Vagina (tissue), 2 donors: Measurements from ENCODE around the gene CD70. TPM values are rescaled to one million over a fixed set of nuclear protein-coding genes. Genes with fewer than 3 reads are reported as not detected.
"Not testable (repeated sequence)": the region's sequence is repeated elsewhere in the genome, so short reads cannot be mapped to it uniquely, and the experiment has no call there.

Source experiments
- DNase-seq, 2 donors: peaks; one replicate each; pipeline ENCODE4 v3.0.0-alpha.2; 2017; ENCODE audit errors: extremely low spot score in 2 of 2
- H3K27ac ChIP-seq: fragments of 200-600 bp; sonication (generic); one replicate; pipeline ENCODE4 v1.5.1; 2019
- H3K27me3 ChIP-seq: fragments of 200-600 bp; sonication (generic); one replicate; pipeline ENCODE4 v1.5.1; 2019
- H3K36me3 ChIP-seq, 2 donors: fragments of 200-600 bp; sonication (generic); one replicate each; pipeline ENCODE4 v1.5.1; 2017 to 2019
- H3K4me1 ChIP-seq: fragments of 200-600 bp; sonication (generic); one replicate; pipeline ENCODE4 v1.5.1; 2019
- H3K4me3 ChIP-seq, 2 donors: fragments of 200-600 bp; sonication (generic); 1 replicate in 1 of 2; 2 replicates in 1 of 2; pipeline ENCODE4 v1.5.1; 2016 to 2019
- H3K9me3 ChIP-seq: fragments of 200-600 bp; sonication (generic); one replicate; pipeline ENCODE4 v1.5.1; 2019
- CTCF ChIP-seq, 3 experiments: fragments of 450-650 bp in 2 of 3; fragments of 200-600 bp in 1 of 3; sonication (generic) in 1 of 3; IDR thresholded peaks; one replicate each; pipeline ENCODE4 v1.5.1; 2017 to 2019; ENCODE audit warnings: antibody characterized with exemption in 3 of 3, mild to moderate bottlenecking in 2 of 3, moderate library complexity in 2 of 3
- POLR2A ChIP-seq, 2 donors: fragments of 450-650 bp; IDR thresholded peaks; one replicate each; pipeline ENCODE4 v1.6.1; 2017; ENCODE audit warnings: antibody characterized with exemption in 2 of 2, mild to moderate bottlenecking in 2 of 2, moderate library complexity in 2 of 2
- POLR2AphosphoS5 ChIP-seq, 2 donors: sonication (generic); formaldehyde crosslinking; IDR thresholded peaks; one replicate each; pipeline ENCODE4 v1.9.0; 2017; ENCODE audit warnings: antibody characterized with exemption in 2 of 2, mild to moderate bottlenecking in 2 of 2, low read depth in 1 of 2; ENCODE audit not compliant: insufficient read depth in 1 of 2
- intact Hi-C: fragments of 100-400 bp; cut with DNase I; formaldehyde crosslinking; loops from one replicate; pipeline ENCODE4 v1.15.1; 2023
- total RNA-seq: library from RNA; depleted of rRNA; stranded (reverse); fragments of >200 nt; gene quantifications from one replicate; pipeline ENCODE4 v1.2.3, GENCODE V29; 2016

CD70 gene
- total RNA-seq, 1 donor from 2014 or later: not detected

GRCh38 chr19:6599866-6600454 lies 9.0 kb upstream of the CD70 start:
- no peak for TF ChIP-seq POLR2A (IDR thresholded peaks at IDR 0.05)
- no peak for TF ChIP-seq CTCF (IDR thresholded peaks at IDR 0.05)
- no peak for TF ChIP-seq POLR2AphosphoS5 (IDR thresholded peaks at IDR 0.05; ENCODE audit: insufficient read depth in 1 of 2, low read depth in 1 of 2)
- no peak for DNase-seq
- Histone ChIP-seq H3K27ac (no peak overlapping the region), H3K4me1 (no peaks in the 10 kb centered on the region), H3K36me3 (no peaks in the 10 kb centered on the region), H3K27me3 (no peaks in the 10 kb centered on the region), H3K9me3 (no peaks in the 10 kb centered on the region), H3K4me3 (no peak overlapping the region)
- intact Hi-C loops: no loop called here

GRCh38 chr19:6598254-6598892 lies 7.4 kb upstream of the CD70 start:
- H3K4me3 ChIP-seq, H3K4me1 ChIP-seq, DNase-seq, H3K27ac ChIP-seq, H3K9me3 ChIP-seq, intact Hi-C loops, H3K36me3 ChIP-seq, H3K27me3 ChIP-seq: not testable (repeated sequence)

GRCh38 chr19:6597471-6598253 lies 6.7 kb upstream of the CD70 start:
- H3K27ac ChIP-seq, H3K9me3 ChIP-seq, H3K36me3 ChIP-seq, H3K27me3 ChIP-seq, DNase-seq, intact Hi-C loops, H3K4me3 ChIP-seq, H3K4me1 ChIP-seq: not testable (repeated sequence)

DNA sequence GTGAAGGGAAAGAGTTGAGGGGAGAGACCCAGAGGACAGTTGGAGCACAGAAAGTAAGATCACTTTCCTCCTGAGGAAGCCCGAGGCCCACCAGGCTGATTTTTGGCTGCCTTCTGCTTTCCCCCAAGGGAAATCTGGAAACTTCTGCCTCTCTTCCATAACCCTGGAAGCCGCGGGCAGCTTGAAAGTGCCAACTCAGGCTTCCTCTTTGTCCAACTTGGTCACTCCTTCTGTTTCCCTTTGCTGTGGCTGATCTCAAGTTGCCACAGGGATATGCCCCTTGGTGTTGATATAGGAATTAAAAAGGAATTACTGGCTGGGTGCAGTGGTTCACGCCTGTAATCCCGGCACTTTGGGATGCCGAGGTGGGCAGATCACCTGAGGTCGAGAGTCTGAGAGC lies 5.7 kb upstream of the CD70 start:
- H3K9me3 ChIP-seq: no peaks in the 10 kb centered on the region
- H3K36me3 ChIP-seq: no peaks in the 10 kb centered on the region
- H3K4me3 ChIP-seq: no peak overlapping the region
- no peaks in the 10 kb centered on the region for H3K4me1 ChIP-seq
- H3K27me3 ChIP-seq: no peaks in the 10 kb centered on the region
- no peak for TF ChIP-seq POLR2A (IDR thresholded peaks at IDR 0.05)
- no peak overlapping the region for H3K27ac ChIP-seq
- intact Hi-C loops: no loop called here
- DNase-seq: no peak

- H3K4me1 ChIP-seq: peaks cover 14% of the 10 kb centered on the region
- TF ChIP-seq CTCF (IDR thresholded peaks at IDR 0.05): no peak
- no peak for TF ChIP-seq POLR2A (IDR thresholded peaks at IDR 0.05)
- TF ChIP-seq POLR2AphosphoS5 (IDR thresholded peaks at IDR 0.05; ENCODE audit: insufficient read depth in 1 of 2, low read depth in 1 of 2): no peak
- H3K27ac ChIP-seq: no peak overlapping the region
- H3K27me3 ChIP-seq: no peaks in the 10 kb centered on the region
- DNase-seq: no peak
- H3K9me3 ChIP-seq: no peaks in the 10 kb centered on the region
- H3K36me3 ChIP-seq: no peaks in the 10 kb centered on the region
- no peak overlapping the region for H3K4me3 ChIP-seq
- intact Hi-C loops: loop anchor here (2.0 kb wide), 1 partner anchor 19 kb away; no protein-coding TSS in a partner anchor
Observed at GRCh38 chr19:6593651-6594416, 2.9 kb upstream of the CD70 start.

- Histone ChIP-seq H3K27ac (no peak overlapping the region), H3K4me1 (peaks cover 14% of the 10 kb centered on the region), H3K4me3 (no peak overlapping the region), H3K27me3 (no peaks in the 10 kb centered on the region), H3K36me3 (no peaks in the 10 kb centered on the region), H3K9me3 (no peaks in the 10 kb centered on the region)
- intact Hi-C loops: no loop called here
- TF ChIP-seq POLR2A (IDR thresholded peaks at IDR 0.05): no peak
- TF ChIP-seq CTCF (IDR thresholded peaks at IDR 0.05): no peak
- TF ChIP-seq POLR2AphosphoS5 (IDR thresholded peaks at IDR 0.05; ENCODE audit: insufficient read depth in 1 of 2, low read depth in 1 of 2): no peak
- no peak for DNase-seq
Observed at GRCh38 chr19:6590258-6590826, 608 bp downstream of the CD70 start.
